Neural progenitor cell (in vitro differentiated cells): Measurements from ENCODE around the gene RALGAPB.

Experiments used
- EZH2phosphoT487 ChIP-seq: fragments of 200-600 bp; sonication (generic); IDR thresholded peaks from 2 replicates; pipeline ENCODE4 v1.6.1; 2017; ENCODE audit warnings: antibody characterized with exemption
- TF ChIP-seq, protein P1 (sequence below): fragments of 200-600 bp; sonication (generic); IDR thresholded peaks from 2 replicates; pipeline ENCODE4 v1.5.1; 2017; ENCODE audit warnings: antibody characterized with exemption, mild to moderate bottlenecking

DNA sequence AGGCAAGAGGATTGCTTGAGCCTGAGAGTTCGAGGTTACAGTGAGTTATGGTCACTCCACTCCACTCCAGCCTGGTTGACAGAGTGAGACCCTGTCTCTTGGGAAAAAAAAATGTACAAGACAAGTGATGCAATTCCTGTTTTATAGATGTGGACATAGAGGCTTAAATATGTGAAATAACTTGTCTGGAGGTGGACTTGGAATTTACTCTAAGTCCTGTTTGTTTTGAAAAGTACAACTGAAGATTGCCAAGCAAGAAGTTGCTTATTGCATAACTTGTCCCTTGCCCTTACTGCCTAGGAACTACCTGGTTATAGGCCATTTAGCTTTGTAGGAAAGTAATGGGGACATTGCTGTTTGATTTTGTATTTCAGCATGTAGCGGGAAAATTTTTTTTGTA is 82.3 kb downstream of the RALGAPB start:
- TF ChIP-seq, protein P1, sequence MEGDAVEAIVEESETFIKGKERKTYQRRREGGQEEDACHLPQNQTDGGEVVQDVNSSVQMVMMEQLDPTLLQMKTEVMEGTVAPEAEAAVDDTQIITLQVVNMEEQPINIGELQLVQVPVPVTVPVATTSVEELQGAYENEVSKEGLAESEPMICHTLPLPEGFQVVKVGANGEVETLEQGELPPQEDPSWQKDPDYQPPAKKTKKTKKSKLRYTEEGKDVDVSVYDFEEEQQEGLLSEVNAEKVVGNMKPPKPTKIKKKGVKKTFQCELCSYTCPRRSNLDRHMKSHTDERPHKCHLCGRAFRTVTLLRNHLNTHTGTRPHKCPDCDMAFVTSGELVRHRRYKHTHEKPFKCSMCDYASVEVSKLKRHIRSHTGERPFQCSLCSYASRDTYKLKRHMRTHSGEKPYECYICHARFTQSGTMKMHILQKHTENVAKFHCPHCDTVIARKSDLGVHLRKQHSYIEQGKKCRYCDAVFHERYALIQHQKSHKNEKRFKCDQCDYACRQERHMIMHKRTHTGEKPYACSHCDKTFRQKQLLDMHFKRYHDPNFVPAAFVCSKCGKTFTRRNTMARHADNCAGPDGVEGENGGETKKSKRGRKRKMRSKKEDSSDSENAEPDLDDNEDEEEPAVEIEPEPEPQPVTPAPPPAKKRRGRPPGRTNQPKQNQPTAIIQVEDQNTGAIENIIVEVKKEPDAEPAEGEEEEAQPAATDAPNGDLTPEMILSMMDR = no peak
- TF ChIP-seq EZH2phosphoT487 = no peak
